HepG2 (cell line): ENCODE measurements around the gene SFXN1. TPM values are rescaled to one million over a fixed set of nuclear protein-coding genes. Genes with fewer than 3 reads are reported as not detected.

ENCODE experiments used
- ATAC-seq: fragments of 200-7000 bp; cut with Tn5 transposase; 3 replicates; pipeline ENCODE4 v1.9.1; 2020; ENCODE audit warnings: mild to moderate bottlenecking, moderate library complexity
- BruUV-seq: library from RNA; stranded (reverse); fragments of 400-500 nt; replicated peaks from 2 replicates; lab custom pipeline; 2021; lab: Mats Ljungman, UMichigan
- CTCF ChIA-PET: fragments of 300-600 bp; formaldehyde crosslinking; extraction: SDS; loops from one replicate; lab custom pipeline; 2021; ENCODE audit warnings: low total read pairs, inconsistent platforms, low intra/inter-chr PET ratio; lab: Yijun Ruan, JAX
- POLR2A ChIA-PET: fragments of 350-600 bp; sonication (Branson Sonifier 250); formaldehyde crosslinking; loops from one replicate; lab custom pipeline; 2020; ENCODE audit warnings: antibody characterized with exemption, inconsistent platforms; lab: Yijun Ruan, JAX
- DNase-seq: peaks from one replicate; pipeline ENCODE4 v3.0.0-alpha.2; 2015; ENCODE audit warnings: low spot score
- FAIRE-seq: peaks from 3 replicates; lab custom pipeline; 2011; peaks lifted over from hg19 to GRCh38; lab: Jason Lieb, UNC
- H2AFZ ChIP-seq: one replicate; pipeline ENCODE4 v1.6.1; 2011; ENCODE audit warnings: low read length, inconsistent platforms
- H3K27ac ChIP-seq: fragments of 300-600 bp; 3 replicates; pipeline ENCODE4 v1.8.0; 2011; ENCODE audit warnings: mixed run types, mild to moderate bottlenecking, mixed read lengths, low read length, inconsistent platforms; ENCODE audit not compliant: insufficient read depth; ENCODE audit errors: extremely low read length
- H3K27me3 ChIP-seq, 2 experiments: fragments of 200-600 bp in 1 of 2; 2 replicates in 1 of 2; 3 replicates in 1 of 2; pipeline versions ENCODE4 v1.6.0 to v1.8.0; 2011; ENCODE audit warnings: low read length in 2 of 2, mild to moderate bottlenecking in 2 of 2, moderate library complexity in 2 of 2, inconsistent platforms in 1 of 2; ENCODE audit not compliant: insufficient read depth in 2 of 2, control insufficient read depth in 1 of 2
- H3K36me3 ChIP-seq, 2 experiments: fragments of 200-600 bp in 1 of 2; replicated peaks in 1 of 2; 2 replicates in 1 of 2; 3 replicates in 1 of 2; pipeline versions ENCODE4 v1.5.1 to v1.8.0; 2011; ENCODE audit warnings: low read length in 2 of 2, inconsistent platforms in 1 of 2; ENCODE audit not compliant: insufficient read depth in 2 of 2, control insufficient read depth in 1 of 2
- H3K4me1 ChIP-seq: 2 replicates; pipeline ENCODE4 v1.5.1; 2012; ENCODE audit warnings: low read length, inconsistent platforms; ENCODE audit not compliant: insufficient read depth
- H3K4me2 ChIP-seq: 2 replicates; pipeline ENCODE4 v1.6.0; 2011; ENCODE audit warnings: low read depth, low read length, inconsistent platforms
- H3K4me3 ChIP-seq, 3 experiments: fragments of 200-600 bp in 1 of 3; sonication (generic), shearing (Covaris generic) in 1 of 3; replicated peaks in 1 of 3; 2 replicates each; pipeline ENCODE4 v1.5.1; 2011 to 2016; ENCODE audit warnings: low read length in 3 of 3, inconsistent platforms in 2 of 3, low read depth in 2 of 3, mild to moderate bottlenecking in 2 of 3, control low read depth in 1 of 3, mixed read lengths in 1 of 3; ENCODE audit not compliant: insufficient read depth in 1 of 3
- H3K79me2 ChIP-seq: one replicate; pipeline ENCODE4 v1.6.1; 2011; ENCODE audit warnings: low read length, inconsistent platforms; ENCODE audit not compliant: insufficient read depth
- H3K9ac ChIP-seq: 2 replicates; pipeline ENCODE4 v1.6.0; 2011; ENCODE audit warnings: mild to moderate bottlenecking, low read depth, low read length, inconsistent platforms; ENCODE audit not compliant: insufficient read depth
- H3K9me3 ChIP-seq: 2 replicates; pipeline ENCODE4 v1.5.1; 2012; ENCODE audit warnings: mild to moderate bottlenecking, low read length
- H4K20me1 ChIP-seq: 2 replicates; pipeline ENCODE4 v1.6.0; 2011; ENCODE audit warnings: inconsistent platforms, mild to moderate bottlenecking, low read length, moderate library complexity; ENCODE audit not compliant: insufficient read depth
- CCAR2 ChIP-seq: fragments of 200-400 bp; formaldehyde crosslinking; optimal IDR thresholded peaks from 2 replicates; pipeline ENCODE3; 2018; ENCODE audit warnings: low read depth, mild to moderate bottlenecking, low read length, moderate library complexity
- DPF2 ChIP-seq: sonication (generic); formaldehyde crosslinking; IDR thresholded peaks from 2 replicates; pipeline ENCODE4 v1.4.0; 2020; ENCODE audit warnings: mild to moderate bottlenecking, low read depth, missing genetic modification reagents, borderline replicate concordance
- EHMT2 ChIP-seq: fragments of 200-600 bp; sonication (generic); IDR thresholded peaks from 2 replicates; pipeline ENCODE4 v1.7.0; 2017; ENCODE audit warnings: antibody characterized with exemption, low read depth, low read length, borderline replicate concordance
- KLF13 ChIP-seq: sonication (generic); formaldehyde crosslinking; IDR thresholded peaks from 2 replicates; pipeline ENCODE4 v1.4.0; 2020; ENCODE audit warnings: mild to moderate bottlenecking, missing genetic modification reagents
- SATB2 ChIP-seq: sonication (generic); formaldehyde crosslinking; IDR thresholded peaks from 2 replicates; pipeline ENCODE4 v1.5.0; 2020; ENCODE audit warnings: missing genetic modification reagents
- SNAI1 ChIP-seq: sonication (generic); formaldehyde crosslinking; IDR thresholded peaks from 2 replicates; pipeline ENCODE4 v1.5.0; 2020; ENCODE audit warnings: mild to moderate bottlenecking, missing genetic modification reagents, borderline replicate concordance
- STAT5B ChIP-seq: sonication (generic); formaldehyde crosslinking; IDR thresholded peaks from 2 replicates; pipeline ENCODE4 v1.4.0; 2020; ENCODE audit warnings: missing genetic modification reagents
- ZFP90 ChIP-seq: sonication (generic); formaldehyde crosslinking; IDR thresholded peaks from 2 replicates; pipeline ENCODE4 v1.8.0; 2022; ENCODE audit warnings: missing genetic modification reagents, mild to moderate bottlenecking, inconsistent platforms, borderline replicate concordance
- in situ Hi-C: cut with HindIII; loops from 2 replicates; pipeline ENCODE4 v1.10.0; 2017; ENCODE audit warnings: low pct_unique_long_range_greater_than_20kb; ENCODE audit not compliant: extremely low pct_ligation_motif_present
- intact Hi-C: fragments of 100-400 bp; cut with micrococcal nuclease; formaldehyde crosslinking; loops from one replicate; pipeline ENCODE4 v1.10.0; 2022; ENCODE audit not compliant: unreplicated experiment
- polyA plus RNA-seq, 8 experiments: library from polyadenylated mRNA; depleted of rRNA in 3 of 8; stranded (reverse) in 7 of 8; unstranded in 1 of 8; fragments of >200 nt; fragmentation: Illumina TruSeq in 4 of 8; extraction: Trizol in 4 of 8; gene quantifications; 2 replicates each; pipeline versions ENCODE4 v1.2.1 to v1.2.3, GENCODE V29; 2011 to 2016; ENCODE audit warnings: low read depth in 4 of 8, missing spikeins in 1 of 8, mixed read lengths in 1 of 8; ENCODE audit not compliant: insufficient read depth in 1 of 8
- total RNA-seq, 5 experiments: library from RNA; depleted of rRNA; stranded (reverse); fragments of >200 nt; fragmentation: Illumina TruSeq; extraction: Trizol; gene quantifications; 2 replicates each; pipeline ENCODE4 v1.2.3, GENCODE V29; 2016; ENCODE audit warnings: low read depth in 1 of 5
- TF ChIP-seq, protein P1 (sequence below): sonication (generic); formaldehyde crosslinking; IDR thresholded peaks from 2 replicates; pipeline ENCODE4 v1.5.0; 2020; ENCODE audit warnings: mild to moderate bottlenecking, missing genetic modification reagents
- TF ChIP-seq, protein P2 (sequence below): sonication (generic); formaldehyde crosslinking; IDR thresholded peaks from 2 replicates; pipeline ENCODE4 v1.4.0; 2020; ENCODE audit warnings: missing genetic modification reagents
- TF ChIP-seq, protein P3 (sequence below): IDR thresholded peaks from 2 replicates; pipeline ENCODE4 v1.6.1; 2016; ENCODE audit warnings: missing compliant biosample characterization, missing genetic modification reagents, borderline replicate concordance

SFXN1 gene
- total and polyA plus RNA-seq, 2 of the 13 experiments (the other 11 are each of a cell fraction or from before 2014, with no cell fraction given) = 122 to 135 TPM

DNA sequence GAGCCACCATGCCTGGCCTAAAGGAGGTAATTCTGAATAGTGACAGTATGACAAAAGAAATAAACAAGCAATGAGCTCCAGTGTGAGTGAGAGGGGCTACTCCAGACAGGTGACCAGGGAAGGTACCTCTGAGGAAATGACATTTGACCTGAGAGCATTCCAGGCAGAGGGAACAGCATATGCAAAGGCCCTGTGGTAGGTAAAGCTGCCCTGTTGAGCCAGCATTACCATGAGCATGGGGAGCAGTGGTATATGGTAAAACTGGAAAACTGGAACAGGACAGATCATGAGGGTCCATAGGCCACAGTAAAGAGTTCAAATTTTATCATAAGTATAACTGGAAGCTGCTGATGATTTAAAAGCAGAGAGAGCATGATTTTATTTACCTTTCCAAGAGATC is 6.0 kb upstream of the SFXN1 start:
- FAIRE-seq (no peak), DNase-seq (no peak), ATAC-seq (no peak)
- Histone ChIP-seq H3K4me2 (no peak overlapping the region), H3K4me1 (peaks cover 43% of the 10 kb centered on the region), H3K27ac (no peak overlapping the region), H4K20me1 (no peaks in the 10 kb centered on the region), H3K4me3 (no peak overlapping the region), H2AFZ (no peak overlapping the region), H3K27me3 (peaks cover 3 to 31% of the 10 kb centered on the region in 2 experiments; a peak in 4 of 5 replicates), H3K9me3 (no peaks in the 10 kb centered on the region), H3K36me3 (no peaks in the 10 kb centered on the region), H3K79me2 (no peaks in the 10 kb centered on the region), H3K9ac (no peak overlapping the region)
- TF ChIP-seq, protein P1, sequence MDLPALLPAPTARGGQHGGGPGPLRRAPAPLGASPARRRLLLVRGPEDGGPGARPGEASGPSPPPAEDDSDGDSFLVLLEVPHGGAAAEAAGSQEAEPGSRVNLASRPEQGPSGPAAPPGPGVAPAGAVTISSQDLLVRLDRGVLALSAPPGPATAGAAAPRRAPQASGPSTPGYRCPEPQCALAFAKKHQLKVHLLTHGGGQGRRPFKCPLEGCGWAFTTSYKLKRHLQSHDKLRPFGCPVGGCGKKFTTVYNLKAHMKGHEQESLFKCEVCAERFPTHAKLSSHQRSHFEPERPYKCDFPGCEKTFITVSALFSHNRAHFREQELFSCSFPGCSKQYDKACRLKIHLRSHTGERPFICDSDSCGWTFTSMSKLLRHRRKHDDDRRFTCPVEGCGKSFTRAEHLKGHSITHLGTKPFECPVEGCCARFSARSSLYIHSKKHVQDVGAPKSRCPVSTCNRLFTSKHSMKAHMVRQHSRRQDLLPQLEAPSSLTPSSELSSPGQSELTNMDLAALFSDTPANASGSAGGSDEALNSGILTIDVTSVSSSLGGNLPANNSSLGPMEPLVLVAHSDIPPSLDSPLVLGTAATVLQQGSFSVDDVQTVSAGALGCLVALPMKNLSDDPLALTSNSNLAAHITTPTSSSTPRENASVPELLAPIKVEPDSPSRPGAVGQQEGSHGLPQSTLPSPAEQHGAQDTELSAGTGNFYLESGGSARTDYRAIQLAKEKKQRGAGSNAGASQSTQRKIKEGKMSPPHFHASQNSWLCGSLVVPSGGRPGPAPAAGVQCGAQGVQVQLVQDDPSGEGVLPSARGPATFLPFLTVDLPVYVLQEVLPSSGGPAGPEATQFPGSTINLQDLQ = no peak
- no peak for TF ChIP-seq ZFP90 (CRISPR knock-in tag)
- TF ChIP-seq, protein P2, sequence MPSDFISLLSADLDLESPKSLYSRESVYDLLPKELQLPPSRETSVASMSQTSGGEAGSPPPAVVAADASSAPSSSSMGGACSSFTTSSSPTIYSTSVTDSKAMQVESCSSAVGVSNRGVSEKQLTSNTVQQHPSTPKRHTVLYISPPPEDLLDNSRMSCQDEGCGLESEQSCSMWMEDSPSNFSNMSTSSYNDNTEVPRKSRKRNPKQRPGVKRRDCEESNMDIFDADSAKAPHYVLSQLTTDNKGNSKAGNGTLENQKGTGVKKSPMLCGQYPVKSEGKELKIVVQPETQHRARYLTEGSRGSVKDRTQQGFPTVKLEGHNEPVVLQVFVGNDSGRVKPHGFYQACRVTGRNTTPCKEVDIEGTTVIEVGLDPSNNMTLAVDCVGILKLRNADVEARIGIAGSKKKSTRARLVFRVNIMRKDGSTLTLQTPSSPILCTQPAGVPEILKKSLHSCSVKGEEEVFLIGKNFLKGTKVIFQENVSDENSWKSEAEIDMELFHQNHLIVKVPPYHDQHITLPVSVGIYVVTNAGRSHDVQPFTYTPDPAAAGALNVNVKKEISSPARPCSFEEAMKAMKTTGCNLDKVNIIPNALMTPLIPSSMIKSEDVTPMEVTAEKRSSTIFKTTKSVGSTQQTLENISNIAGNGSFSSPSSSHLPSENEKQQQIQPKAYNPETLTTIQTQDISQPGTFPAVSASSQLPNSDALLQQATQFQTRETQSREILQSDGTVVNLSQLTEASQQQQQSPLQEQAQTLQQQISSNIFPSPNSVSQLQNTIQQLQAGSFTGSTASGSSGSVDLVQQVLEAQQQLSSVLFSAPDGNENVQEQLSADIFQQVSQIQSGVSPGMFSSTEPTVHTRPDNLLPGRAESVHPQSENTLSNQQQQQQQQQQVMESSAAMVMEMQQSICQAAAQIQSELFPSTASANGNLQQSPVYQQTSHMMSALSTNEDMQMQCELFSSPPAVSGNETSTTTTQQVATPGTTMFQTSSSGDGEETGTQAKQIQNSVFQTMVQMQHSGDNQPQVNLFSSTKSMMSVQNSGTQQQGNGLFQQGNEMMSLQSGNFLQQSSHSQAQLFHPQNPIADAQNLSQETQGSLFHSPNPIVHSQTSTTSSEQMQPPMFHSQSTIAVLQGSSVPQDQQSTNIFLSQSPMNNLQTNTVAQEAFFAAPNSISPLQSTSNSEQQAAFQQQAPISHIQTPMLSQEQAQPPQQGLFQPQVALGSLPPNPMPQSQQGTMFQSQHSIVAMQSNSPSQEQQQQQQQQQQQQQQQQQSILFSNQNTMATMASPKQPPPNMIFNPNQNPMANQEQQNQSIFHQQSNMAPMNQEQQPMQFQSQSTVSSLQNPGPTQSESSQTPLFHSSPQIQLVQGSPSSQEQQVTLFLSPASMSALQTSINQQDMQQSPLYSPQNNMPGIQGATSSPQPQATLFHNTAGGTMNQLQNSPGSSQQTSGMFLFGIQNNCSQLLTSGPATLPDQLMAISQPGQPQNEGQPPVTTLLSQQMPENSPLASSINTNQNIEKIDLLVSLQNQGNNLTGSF = no peak
- TF ChIP-seq STAT5B (CRISPR knock-in tag) = no peak
- TF ChIP-seq, protein P3, sequence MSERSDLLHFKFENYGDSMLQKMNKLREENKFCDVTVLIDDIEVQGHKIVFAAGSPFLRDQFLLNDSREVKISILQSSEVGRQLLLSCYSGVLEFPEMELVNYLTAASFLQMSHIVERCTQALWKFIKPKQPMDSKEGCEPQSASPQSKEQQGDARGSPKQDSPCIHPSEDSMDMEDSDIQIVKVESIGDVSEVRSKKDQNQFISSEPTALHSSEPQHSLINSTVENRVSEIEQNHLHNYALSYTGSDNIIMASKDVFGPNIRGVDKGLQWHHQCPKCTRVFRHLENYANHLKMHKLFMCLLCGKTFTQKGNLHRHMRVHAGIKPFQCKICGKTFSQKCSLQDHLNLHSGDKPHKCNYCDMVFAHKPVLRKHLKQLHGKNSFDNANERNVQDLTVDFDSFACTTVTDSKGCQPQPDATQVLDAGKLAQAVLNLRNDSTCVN = no peak
- TF ChIP-seq EHMT2 = no peak
- no peak for TF ChIP-seq KLF13 (CRISPR knock-in tag)
- no peak for TF ChIP-seq SATB2 (CRISPR knock-in tag)
- no peak for TF ChIP-seq SNAI1 (CRISPR knock-in tag)
- TF ChIP-seq CCAR2 = no peak
- no peak for TF ChIP-seq DPF2 (CRISPR knock-in tag)
- CTCF ChIA-PET = no interaction called here
- no TSS peak for BruUV-seq
- in situ Hi-C loops (no loop called here), intact Hi-C loops (no loop called here)
- POLR2A ChIA-PET = no interaction called here
